Ecto neural progenitor cell (in vitro differentiated cells): ENCODE data around the gene SLC6A16.
A peak's percentile ranks its signal among the peaks of the same experiment; 100 is the strongest.
"Not testable (repeated sequence)": the region's sequence is repeated elsewhere in the genome, so short reads cannot be mapped to it uniquely, and the experiment has no call there.

ENCODE experiments used
- DNase-seq: peaks from one replicate; pipeline ENCODE4 v3.0.0-alpha.2; 2018; ENCODE audit warnings: low spot score

Gene SLC6A16

DNA sequence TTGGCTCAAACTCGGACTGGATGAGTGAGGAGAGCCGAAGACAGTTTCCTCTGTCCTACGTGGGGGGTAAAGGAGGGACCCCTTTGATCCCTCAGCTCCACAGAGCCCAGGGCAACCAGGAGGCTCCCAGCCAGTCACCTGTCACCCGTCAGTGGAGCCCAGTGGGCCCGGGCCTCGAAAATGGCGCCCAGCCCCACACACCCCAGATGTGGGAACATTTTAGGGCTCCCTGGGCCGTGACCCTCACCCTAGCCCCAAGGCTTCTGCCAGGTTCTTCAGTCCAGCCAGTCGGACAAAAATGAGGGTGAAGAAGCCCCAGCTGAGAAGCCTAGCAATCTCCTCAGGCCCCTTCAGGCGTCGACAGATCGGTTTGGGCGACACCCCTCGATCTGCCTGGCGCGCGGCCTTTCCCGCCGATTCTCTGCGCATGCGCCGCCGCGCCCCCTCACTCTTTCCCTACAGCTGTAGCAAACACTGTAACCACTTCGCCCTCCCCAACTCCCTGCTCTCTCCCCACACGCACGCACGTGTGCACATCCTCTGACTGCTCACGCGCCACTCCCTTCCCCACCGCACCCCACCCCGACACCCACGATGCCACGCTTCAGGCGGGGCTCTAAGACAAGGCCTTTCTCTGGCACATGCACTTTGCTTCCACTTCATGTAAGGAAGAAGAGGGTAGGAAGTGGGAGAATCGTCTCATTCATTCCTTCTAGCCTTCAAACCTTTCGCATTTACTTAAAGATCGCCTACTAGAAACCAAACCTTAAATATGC lies at the start of gene SLC6A16:
Gene SLC6A16, minus strand, starts transcription at position 391 of the 776 bp plus-strand sequence. CDS start 13,844 bp downstream, outside the sequence.
- no peak for DNase-seq

DNA sequence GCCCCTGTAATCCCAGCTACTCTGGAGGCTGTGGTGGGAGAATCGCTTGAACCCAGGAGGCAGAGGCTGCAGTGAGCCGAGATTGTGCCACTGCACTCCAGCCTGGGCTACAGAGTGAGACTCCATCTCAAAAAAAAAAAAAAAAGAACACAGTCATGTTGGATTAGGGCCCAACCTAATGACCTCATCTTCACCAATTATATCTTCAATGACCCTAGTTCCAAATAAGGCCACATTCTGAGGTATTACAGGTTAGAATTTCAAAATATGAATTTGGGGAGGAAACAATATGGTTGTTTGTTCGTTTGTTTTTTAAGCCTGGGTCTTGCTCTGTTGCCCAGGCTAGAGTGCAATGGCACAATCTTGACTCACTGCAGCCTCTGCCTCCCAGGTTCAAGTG lies 48.2 kb upstream of the SLC6A16 start:
- not testable (repeated sequence) for DNase-seq

- no peak for DNase-seq
Observed at GRCh38 chr19:49371184-49371583, 46.2 kb upstream of the SLC6A16 start.

DNA sequence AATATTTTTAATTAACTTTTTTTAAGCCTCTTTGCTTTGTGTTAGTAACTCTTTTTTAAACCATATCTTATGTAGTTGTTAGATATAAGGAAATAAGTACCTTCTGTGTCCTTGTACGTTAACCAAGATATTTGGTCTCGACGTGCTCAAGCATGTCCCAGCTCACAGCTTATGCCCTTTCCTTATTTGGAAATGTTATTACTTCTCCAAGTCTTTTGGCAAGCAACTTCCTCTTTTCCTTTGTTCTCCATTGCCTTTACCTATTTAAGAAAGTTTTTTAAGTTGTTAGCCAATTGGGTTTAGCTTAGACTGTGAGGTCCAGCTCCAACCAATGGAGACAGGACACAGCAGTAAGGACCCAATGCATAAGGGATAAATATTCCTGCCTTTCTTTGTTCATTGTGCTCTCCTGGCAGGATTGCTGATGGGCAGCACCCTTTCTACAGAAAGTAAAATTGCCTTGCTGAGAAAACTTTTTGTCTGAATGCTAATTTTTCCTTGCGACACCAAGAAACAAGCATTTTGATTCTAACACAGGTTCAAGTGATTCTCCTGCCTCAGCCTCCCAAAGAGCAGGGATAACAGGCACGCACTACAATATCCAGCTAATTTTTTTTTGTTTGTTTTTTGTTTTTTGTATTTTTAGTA lies 43.8 kb upstream of the SLC6A16 start:
- no peak for DNase-seq

GRCh38 chr19:49366110-49366509 lies 41.1 kb upstream of the SLC6A16 start:
- no peak for DNase-seq

DNA sequence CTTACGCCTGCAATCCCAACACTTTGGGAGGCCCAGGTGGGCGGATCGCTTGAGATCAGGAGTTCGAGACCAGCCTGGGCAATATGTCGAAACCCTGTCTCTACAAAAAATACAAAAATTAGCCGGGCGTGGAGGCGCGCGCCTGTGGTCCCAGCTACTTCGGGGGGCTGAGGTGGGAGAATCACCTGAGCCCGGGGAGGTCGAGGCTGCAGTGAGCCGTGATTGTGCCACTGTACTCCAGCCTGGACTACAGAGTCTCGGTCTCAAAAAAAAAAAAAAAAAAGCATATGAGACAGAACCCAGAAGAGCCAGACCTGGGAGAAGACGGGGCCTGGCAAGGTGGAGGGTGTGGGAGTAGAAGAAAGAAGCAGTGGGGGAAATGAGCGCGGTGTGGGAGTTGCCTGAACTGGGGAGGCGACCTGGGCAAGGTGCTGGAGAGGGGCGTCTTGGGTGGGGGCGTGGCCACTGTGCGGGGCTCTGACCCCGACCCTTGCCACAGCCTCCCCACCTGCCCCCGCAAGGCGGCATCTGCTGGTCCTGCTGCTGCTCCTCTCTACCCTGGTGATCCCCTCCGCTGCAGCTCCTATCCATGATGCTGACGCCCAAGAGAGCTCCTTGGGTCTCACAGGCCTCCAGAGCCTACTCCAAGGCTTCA lies 39.2 kb upstream of the SLC6A16 start:
- DNase-seq = peak; percentile 50

GRCh38 chr19:49363268-49364082 lies 38.5 kb upstream of the SLC6A16 start, which contains the start of gene DKKL1:
TSS of gene DKKL1 (plus strand) at chr19:49363877. CDS start at chr19:49363999, 122 bp downstream.
- peak; percentile 100 for DNase-seq

GRCh38 chr19:49362929-49363267 lies 37.9 kb upstream of the SLC6A16 start:
- no peak for DNase-seq

GRCh38 chr19:49362048-49362928 lies 37.3 kb upstream of the SLC6A16 start, which contains the start of gene TEAD2:
TSS of gene TEAD2 (minus strand) at chr19:49362416. CDS start at chr19:49360075, 2,341 bp downstream.
- peak; percentile 88 for DNase-seq

DNA sequence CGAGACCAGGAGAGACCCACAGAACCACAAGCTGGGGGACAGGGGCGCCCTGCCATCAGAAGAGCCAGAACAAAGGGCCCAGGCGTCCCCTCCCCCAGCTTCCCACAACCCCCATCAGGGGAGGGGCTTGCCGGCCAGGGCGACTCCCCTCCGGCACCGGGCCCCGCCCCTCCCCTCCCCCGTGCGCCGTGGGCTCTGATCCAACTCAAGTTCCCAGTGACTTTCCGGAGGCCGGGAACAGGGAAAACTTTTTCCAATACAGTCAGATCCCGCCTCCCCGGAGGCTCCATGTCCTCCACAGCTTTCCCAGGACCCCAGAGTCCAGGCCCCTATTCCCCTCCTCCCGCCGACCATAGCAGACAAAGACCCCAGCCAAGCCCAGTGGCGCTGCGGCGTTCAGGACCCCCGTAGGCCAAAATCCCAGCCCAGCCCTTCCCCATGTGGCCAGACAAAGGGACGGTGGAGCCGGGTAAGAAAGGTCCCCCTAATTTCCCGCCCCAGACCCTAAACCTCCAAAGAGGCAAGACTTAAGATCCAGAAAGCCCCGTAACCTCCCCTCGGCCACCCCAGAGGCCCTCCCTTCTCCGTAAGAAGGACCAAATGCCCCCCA lies 36.6 kb upstream of the SLC6A16 start:
- DNase-seq = peak; percentile 85

- DNase-seq = no peak
Observed at GRCh38 chr19:49359851-49360820, 35.1 kb upstream of the SLC6A16 start.

- DNase-seq = no peak
Observed at GRCh38 chr19:49357186-49357585, 32.2 kb upstream of the SLC6A16 start.

DNA sequence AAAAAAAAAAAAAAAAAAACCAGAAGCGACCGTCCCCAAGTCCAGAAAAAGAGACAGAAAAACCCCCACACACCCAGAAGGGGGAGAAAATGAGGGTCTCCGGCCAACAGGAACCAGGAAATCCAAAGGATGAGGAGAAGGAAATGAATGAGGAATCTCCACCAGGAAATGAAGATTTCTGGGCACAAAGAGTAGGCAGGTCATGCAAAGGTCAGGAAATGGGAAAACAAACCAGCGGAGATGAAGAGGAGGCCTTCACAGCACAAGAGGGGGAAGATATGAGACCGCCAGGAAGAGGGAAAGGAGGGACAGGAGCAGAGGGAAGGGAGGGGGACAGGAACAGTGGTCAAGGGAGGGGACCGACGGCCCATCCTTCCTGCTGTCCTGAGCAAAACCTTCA lies 31.4 kb upstream of the SLC6A16 start:
- no peak for DNase-seq

GRCh38 chr19:49355909-49356353 lies 30.9 kb upstream of the SLC6A16 start:
- no peak for DNase-seq

DNA sequence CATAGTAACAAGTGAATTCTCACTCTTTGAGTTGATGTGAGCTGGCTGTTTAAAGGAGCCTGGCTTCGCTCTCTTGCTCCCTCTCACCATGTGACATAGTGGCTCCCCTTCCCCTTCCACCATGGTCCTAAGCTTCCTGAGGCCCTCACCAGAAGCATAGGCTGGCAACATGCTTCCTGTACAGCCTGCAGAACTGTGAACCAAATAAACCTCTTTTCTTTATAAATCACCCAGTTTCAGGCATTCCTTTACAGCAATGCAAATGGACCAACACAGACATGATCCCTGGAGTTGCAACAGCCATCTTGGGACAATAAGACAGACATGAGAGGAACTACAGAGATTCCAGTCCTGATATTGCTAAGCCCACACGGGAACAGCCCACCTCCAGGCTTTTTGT lies 24.6 kb upstream of the SLC6A16 start:
- DNase-seq = no peak

DNA sequence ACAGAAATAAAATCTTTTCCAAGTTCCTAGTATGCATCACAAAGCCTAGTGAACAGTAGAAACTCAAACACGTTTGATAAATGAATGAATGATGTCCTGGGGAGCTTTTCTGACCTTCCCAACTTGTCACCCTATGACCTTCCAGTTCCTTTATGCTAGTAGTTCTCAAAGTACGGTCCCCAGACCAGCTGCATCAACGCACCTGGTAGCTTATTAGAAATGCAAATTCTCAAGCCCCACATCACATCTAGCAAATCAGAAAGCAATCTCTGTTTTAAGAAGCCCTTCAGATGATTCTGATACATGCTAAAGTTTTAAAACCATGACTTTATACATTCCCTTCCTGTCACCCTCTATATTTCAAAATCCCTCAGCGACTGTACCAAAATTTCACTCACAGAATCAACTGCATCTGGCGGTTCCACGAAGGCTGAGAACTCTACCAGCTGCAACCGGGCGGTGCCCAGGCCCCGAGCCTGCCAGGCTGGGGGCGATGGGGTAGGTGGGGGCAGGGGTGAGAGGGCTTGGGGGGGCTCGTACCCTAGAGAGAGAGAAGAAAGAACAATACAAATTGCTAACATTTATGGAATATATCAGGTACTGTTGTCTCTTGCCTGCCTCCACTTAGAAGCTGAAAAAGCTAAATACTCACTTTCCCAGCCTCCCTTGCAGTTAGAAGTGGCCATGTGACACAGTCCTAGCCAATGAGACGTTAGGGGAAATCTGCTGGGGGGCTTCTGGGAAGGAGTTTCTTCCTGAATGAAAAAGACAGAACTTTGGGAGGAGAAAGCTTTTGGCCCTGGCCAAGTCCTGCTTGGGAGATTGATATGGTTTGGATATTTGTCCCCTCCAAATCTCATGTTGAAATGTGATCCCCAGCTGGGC lies 23.6 kb upstream of the SLC6A16 start:
- DNase-seq = no peak

DNA sequence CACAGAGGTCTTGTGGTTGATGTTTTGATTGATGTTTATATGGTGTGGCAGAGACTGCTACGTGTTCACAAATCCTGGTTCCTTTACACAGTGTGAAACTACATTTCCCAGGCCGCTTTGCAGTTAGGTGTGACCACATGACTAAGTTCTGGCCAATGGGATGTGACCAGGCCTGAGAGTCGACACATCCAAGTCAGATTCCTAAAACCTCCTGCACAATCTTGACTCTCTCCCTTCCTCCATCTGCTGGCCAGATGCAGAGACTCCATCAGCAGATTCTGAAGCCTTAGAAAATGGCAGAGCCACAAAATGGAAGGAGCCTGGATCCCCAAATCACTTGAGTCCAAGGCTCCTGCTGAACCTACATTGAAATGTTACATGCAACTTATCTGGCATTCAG lies 22.8 kb upstream of the SLC6A16 start:
- peak; percentile 63 for DNase-seq

DNA sequence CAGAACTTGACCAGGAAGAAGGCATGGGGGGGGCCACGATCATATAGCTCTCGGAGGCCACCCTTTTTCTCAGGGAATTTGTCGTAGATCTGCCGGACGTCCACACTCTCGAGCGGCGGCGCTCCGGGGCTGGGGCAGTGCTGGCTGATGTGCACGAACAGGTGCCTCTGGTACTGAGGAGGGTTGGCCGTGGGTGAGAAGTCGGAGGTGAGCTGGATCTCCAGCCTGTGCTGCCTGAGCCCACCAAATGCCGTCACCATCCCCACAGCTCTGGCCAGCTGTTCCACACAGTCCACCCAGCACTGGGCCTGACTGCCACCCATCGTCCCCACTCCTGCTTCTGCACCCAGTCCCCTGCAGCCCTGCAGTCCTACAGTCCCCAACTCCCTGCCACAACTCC lies 22.2 kb upstream of the SLC6A16 start:
- no peak for DNase-seq
